ENCODE data around the gene MAP1A.

Gene MAP1A

GRCh38 chr15:43511012-43511885, 6.2 kb upstream of the MAP1A start:
- no peak for DNase-seq

- peak; percentile 57 for DNase-seq
Measured at GRCh38 chr15:43513550-43513949, 3.9 kb upstream of the MAP1A start.

DNA sequence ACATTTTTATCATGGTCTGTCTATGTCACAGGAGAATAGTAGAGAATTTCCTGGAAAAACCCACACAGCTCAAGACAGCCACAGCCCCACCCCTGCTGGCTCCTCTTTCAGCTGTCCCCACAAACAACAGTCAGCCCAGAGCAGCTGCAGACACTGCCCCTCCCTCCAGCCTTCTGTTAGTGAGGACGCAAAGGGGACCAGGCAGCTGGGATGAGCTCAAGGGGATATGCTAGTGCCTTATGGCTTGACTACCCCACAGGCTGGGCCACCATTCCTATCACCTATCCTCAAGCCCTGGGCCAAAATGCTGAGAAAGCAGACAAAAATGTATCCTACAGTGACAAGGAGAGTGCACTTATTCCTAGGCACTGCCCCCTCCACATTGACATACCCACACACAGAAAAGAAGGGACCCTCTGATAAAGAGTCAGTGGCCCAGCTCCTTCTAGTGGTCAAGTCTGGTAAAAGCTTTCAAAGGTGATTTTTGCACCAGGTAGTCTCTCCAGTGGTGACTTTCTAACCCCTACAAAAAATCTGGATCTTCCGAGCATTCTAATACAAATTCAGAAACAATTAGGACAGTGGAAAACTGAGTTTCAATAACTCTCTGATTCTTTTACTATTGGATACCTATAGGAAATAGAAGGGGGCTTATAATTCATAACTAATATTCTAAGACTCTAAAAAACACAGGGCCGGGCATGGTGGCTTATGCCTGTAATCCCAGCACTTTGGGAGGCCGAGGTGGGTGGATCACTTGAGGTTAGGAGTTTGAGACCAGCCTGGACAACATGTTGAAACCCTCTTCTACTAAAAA, 3.0 kb upstream of the MAP1A start:
- no peak for DNase-seq

DNA sequence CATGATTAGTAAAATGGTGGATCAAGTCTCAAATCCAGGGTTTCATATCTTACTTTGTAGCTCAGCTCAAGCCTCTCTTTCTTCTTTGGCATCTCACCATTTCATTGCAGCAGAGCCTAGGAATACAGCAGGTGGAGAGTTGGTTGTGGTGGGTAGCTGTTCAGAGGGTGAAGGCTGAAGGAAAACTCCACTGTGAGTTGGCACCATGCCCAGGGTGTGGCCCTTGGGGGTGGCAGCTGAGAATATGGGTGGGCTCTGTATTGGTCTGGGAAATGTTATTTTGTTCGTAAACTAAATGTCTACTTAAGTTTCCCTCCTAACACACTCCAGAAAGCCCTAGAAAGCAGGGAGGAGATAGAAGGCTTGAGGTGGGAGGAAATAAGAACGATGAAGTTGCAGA, 1.7 kb upstream of the MAP1A start:
- DNase-seq, result no peak

DNA sequence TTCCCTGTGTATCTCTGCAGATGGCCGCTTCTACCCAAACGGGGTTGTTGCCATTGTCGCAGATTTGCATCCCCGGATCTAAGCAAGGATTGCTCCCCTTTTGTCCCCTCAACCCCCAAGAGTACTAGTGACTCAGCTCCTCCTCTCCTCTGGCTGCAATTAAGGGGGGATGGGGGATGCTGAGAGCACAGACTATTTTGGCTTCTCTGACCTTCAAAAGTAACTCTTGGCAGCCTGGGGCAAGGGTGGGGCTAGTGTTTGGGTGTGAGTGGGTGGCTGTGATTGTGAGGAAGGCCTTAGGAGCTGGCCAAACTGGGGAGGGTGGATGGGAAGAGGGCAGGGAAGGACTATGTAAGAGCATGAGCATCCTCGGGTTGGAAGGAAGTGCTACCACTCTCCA, 1.2 kb upstream of the MAP1A start:
- DNase-seq, result peak; percentile 30

DNA sequence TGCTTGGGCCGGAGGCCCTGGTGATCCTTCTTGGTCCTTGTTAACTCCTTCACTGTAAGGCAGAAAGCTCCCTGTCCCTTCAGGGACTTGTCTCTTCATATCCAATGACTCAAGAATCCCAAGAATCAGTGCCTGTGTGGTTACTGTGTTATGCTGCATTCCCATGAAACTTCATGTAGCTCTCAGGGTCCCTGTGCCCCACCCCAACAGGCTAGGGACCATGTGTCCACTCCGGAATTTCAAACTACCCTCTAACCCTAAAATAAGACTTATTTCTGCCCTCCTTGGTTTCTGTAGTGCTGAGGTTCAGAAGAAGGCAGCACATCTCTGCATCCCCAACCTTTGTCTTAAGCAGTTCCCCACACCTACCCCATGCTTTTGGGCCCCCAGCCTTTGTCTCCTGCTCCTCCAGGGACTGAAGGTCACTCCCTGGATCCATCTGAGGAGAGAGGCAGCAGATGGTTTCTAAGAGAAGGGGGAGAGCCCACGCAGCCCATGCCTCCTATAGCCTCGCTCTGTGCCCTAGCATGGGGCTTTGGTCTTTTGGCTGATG, 531 bp upstream of the MAP1A start:
- peak; percentile 57 for DNase-seq

GRCh38 chr15:43518197-43518761, 871 bp downstream of the MAP1A start:
- peak; percentile 2 for DNase-seq

GRCh38 chr15:43519196-43519595, 1.8 kb downstream of the MAP1A start:
- DNase-seq, result no peak

DNA sequence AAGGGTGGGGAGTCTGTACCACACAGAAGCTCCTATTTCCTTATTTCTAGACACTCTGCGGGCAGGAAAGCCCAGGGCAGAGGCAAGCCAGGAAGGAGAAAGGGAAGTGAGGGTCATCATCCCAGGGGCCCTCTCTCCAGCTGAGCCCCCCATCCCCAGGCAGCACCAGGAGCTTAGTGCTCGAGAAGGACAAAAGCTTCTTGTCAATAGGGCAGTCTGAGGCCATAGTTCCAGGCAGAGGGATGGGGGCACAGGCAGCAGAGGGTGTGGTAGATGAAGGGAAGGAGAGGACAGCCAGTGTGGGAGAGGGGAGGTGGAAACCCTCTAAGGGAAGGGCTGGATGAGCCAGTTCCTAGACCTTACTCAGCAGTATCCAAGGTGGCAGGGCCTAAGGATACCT, 2.7 kb downstream of the MAP1A start:
- DNase-seq, result no peak

- DNase-seq, result no peak
Measured at GRCh38 chr15:43521419-43521818, 4.0 kb downstream of the MAP1A start.

DNA sequence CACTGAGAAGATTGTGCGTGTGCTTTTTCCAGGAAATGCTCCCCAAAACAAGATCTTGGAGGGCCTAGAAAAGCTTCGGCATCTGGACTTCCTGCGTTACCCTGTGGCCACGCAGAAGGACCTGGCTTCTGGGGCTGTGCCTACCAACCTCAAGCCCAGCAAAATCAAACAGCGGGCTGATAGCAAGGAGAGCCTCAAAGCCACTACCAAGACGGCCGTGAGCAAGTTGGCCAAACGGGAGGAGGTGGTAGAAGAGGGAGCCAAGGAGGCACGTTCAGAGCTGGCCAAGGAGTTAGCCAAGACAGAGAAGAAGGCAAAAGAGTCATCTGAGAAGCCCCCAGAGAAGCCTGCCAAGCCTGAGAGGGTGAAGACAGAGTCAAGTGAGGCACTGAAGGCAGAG, 4.8 kb downstream of the MAP1A start:
- DNase-seq, result no peak

DNA sequence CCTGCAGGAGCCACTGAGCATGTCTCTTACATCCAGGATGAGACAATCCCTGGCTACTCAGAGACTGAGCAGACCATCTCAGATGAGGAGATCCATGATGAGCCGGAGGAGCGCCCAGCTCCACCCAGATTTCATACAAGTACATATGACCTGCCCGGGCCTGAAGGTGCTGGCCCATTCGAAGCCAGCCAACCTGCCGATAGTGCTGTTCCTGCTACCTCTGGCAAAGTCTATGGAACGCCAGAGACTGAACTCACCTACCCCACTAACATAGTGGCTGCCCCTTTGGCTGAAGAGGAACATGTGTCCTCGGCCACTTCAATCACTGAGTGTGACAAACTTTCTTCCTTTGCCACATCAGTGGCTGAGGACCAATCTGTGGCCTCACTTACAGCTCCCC, 6.2 kb downstream of the MAP1A start:
- DNase-seq, result no peak

GRCh38 chr15:43524254-43524845, 6.9 kb downstream of the MAP1A start:
- DNase-seq, result no peak

DNA sequence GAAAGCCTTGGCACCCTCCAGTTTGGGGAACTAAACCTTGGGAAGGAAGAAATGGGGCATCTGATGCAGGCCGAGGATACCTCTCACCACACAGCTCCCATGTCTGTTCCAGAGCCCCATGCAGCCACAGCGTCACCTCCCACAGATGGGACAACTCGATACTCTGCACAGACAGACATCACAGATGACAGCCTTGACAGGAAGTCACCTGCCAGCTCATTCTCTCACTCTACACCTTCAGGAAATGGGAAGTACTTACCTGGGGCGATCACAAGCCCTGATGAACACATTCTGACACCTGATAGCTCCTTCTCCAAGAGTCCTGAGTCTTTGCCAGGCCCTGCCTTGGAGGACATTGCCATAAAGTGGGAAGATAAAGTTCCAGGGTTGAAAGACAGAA, 7.7 kb downstream of the MAP1A start:
- no peak for DNase-seq

DNA sequence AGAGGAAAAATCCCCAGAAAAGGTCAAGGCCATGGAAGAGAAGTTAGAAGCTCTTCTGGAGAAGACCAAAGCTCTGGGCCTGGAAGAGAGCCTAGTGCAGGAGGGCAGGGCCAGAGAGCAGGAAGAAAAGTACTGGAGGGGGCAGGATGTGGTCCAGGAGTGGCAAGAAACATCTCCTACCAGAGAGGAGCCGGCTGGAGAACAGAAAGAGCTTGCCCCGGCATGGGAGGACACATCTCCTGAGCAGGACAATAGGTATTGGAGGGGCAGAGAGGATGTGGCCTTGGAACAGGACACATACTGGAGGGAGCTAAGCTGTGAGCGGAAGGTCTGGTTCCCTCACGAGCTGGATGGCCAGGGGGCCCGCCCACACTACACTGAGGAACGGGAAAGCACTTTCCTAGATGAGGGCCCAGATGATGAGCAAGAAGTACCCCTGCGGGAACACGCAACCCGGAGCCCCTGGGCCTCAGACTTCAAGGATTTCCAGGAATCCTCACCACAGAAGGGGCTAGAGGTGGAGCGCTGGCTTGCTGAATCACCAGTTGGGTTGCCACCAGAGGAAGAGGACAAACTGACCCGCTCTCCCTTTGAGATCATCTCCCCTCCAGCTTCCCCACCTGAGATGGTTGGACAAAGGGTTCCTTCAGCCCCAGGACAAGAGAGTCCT, 9.0 kb downstream of the MAP1A start:
- DNase-seq, result no peak

- DNase-seq, result no peak
Measured at GRCh38 chr15:43527016-43527801, 9.8 kb downstream of the MAP1A start.

GRCh38 chr15:43527802-43528541, 10.6 kb downstream of the MAP1A start:
- DNase-seq, result no peak

DNA sequence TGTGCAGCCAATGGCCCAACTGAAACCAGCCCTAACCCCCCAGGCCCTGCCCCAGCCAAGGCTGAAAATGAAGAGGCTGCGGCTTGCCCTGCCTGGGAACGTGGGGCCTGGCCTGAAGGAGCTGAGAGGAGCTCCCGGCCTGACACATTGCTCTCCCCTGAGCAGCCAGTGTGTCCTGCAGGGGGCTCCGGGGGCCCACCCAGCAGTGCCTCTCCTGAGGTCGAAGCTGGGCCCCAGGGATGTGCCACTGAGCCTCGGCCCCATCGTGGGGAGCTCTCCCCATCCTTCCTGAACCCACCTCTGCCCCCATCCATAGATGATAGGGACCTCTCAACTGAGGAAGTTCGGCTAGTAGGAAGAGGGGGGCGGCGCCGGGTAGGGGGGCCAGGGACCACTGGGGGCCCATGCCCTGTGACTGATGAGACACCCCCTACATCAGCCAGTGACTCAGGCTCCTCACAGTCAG, 11.2 kb downstream of the MAP1A start:
- no peak for DNase-seq

- DNase-seq, result no peak
Measured at GRCh38 chr15:43529141-43529540, 11.7 kb downstream of the MAP1A start.

- DNase-seq, result no peak
Measured at GRCh38 chr15:43529587-43530345, 12.4 kb downstream of the MAP1A start.
